Adrenal gland (tissue), 5 donors: ENCODE measurements around the gene CREBL2.

ENCODE experiments used
- POLR2A ChIP-seq, 2 donors: fragments of 450-650 bp; IDR thresholded peaks; one replicate each; pipeline ENCODE4 v1.6.1; 2017; ENCODE audit warnings: antibody characterized with exemption in 2 of 2, mild to moderate bottlenecking in 2 of 2, moderate library complexity in 1 of 2
- TF ChIP-seq, protein P1 (sequence below), 6 experiments: fragments of 450-650 bp in 4 of 6; fragments of 200-600 bp in 2 of 6; sonication (generic) in 1 of 6; IDR thresholded peaks; 1 replicate in 5 of 6; 2 replicates in 1 of 6; pipeline versions ENCODE4 v1.5.1 to v1.8.0; 2016 to 2021; ENCODE audit warnings: antibody characterized with exemption in 6 of 6, mild to moderate bottlenecking in 2 of 6, moderate library complexity in 1 of 6
- donor health status: DM: no; HTN: no; CAD: no.

- TF ChIP-seq, protein P1, sequence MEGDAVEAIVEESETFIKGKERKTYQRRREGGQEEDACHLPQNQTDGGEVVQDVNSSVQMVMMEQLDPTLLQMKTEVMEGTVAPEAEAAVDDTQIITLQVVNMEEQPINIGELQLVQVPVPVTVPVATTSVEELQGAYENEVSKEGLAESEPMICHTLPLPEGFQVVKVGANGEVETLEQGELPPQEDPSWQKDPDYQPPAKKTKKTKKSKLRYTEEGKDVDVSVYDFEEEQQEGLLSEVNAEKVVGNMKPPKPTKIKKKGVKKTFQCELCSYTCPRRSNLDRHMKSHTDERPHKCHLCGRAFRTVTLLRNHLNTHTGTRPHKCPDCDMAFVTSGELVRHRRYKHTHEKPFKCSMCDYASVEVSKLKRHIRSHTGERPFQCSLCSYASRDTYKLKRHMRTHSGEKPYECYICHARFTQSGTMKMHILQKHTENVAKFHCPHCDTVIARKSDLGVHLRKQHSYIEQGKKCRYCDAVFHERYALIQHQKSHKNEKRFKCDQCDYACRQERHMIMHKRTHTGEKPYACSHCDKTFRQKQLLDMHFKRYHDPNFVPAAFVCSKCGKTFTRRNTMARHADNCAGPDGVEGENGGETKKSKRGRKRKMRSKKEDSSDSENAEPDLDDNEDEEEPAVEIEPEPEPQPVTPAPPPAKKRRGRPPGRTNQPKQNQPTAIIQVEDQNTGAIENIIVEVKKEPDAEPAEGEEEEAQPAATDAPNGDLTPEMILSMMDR (IDR thresholded peaks at IDR 0.05): no peak
- TF ChIP-seq POLR2A (IDR thresholded peaks at IDR 0.05): no peak
Observed at GRCh38 chr12:12654691-12655460, 43.2 kb downstream of the CREBL2 start.
